Forelimb muscle (tissue), 1 donor: ENCODE data around the gene CORO1C. TPM values are rescaled to one million over a fixed set of nuclear protein-coding genes. Genes with fewer than 3 reads are reported as not detected.
"Not testable (repeated sequence)": the region's sequence is repeated elsewhere in the genome, so short reads cannot be mapped to it uniquely, and the experiment has no call there.

ENCODE experiments used
- DNase-seq: peaks from one replicate; pipeline ENCODE4 v3.0.0-alpha.2; 2013; ENCODE audit warnings: low read depth
- polyA plus RNA-seq: library from polyadenylated mRNA; unstranded; fragments of 120-200 nt; gene quantifications from one replicate; pipeline ENCODE4 v1.2.1, GENCODE V29; 2013; ENCODE audit not compliant: insufficient read length

Gene CORO1C
- 71.6 TPM for polyA plus RNA-seq

DNA sequence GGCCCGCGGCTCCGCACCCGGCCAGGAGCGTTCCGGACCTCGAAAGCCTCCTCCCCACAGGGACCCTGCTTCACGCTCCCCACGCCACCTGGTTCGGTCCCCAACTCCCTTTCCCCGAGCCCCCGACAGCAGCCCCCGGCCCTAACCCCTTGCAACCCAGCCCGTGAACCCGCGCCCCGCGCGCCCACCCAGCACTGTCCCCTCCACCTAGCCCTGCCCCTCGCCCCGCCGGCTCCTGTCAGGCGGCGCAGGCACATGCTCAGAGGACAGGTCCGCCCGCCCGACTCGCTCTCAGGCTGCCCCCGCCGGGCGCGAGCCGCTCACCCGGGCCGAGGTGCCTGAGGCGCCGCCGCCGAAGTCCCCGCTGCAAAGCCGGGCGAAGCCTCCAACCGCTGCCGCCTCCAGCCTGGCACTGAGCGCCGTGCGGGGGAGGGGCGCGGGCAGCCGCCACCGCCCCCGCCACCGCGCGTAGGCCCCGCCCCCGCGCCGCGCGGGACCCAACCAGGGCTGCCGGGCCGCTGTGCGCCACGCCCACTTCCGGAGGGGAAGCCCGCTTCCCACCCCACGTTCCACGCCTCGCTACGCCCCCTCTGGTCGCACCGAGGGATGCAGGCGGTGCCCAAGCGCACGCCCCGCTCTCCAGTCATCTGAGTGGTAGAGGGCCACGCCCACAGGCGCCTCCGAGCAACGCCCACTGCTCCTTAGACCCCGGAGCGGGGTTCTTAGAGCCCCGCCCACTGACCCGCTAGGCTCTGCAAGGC, at the start of gene CORO1C:
TSS of gene CORO1C (minus strand) at position 414 of the 761 bp plus-strand sequence. CDS start 30,200 bp downstream, outside the sequence.
- no peak for DNase-seq

DNA sequence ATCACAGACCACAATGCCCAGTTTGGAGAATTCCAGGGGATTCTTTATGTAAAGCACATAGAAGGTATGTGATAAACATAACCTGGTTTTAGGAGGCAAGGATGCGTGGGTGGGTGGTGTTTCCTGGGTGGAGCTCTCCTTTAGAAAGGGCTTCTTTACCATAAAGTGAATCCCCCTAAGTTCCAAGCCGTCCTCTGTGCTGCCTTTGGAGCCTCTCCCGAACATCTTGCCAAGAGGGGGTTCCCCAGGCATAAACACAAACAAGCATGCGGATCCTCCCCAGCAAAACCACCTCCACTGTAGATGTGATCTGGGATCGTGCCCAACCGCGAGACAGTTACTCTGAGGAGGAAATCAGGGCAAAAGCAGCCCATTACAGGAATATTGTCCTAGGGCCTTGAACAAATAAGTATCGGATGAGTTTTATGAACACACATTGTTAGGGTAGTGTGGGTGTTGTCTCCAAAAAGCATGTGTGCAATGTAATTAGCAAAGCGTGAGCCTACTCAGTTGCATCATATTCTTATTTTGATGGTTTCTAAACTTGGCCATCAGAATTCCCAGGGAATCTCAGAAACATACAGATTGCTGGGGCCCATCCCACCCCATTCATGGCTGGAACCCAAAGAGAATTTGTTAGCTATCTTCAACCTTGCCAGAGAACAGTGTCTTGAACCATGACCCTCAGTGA, 48.8 kb upstream of the CORO1C start:
- no peak for DNase-seq

DNA sequence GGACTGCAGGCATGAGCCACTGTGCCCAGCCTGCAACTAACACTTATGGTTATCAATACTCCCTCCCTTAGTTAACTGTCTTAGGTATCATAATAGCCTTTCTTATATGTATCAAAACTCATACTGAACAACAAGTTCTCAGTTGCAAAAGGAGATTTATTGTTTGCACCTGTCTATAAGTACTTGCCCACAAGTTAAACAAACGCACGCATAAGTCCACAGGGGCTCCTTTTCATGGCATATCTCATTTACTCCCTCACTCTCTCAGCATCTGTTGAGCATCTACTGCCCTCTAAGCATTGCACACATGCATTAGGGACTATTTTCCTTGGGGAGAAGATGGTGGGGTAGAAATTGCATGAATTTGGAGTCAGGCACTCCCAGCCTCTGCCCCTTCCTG, 46.7 kb upstream of the CORO1C start:
- no peak for DNase-seq

DNA sequence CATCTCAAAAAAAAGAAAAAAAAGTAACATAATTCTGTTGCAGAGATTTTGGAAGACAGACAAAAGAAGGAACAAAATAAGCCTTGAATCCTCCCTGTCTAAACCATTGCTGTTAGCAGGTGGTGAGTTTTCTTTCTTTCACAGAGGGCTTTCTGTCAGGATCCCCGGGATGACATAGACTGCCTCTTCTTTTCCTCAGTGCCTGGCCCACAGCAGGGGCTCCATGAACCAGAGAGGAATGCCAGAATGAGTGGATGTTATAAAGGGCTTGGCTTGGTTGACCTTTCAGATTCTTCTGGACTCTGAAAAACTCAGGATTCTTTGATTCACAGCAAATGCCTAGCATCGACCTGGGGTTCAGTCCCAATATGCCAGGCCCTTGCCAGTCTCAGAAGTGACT, 45.8 kb upstream of the CORO1C start:
- no peak for DNase-seq

DNA sequence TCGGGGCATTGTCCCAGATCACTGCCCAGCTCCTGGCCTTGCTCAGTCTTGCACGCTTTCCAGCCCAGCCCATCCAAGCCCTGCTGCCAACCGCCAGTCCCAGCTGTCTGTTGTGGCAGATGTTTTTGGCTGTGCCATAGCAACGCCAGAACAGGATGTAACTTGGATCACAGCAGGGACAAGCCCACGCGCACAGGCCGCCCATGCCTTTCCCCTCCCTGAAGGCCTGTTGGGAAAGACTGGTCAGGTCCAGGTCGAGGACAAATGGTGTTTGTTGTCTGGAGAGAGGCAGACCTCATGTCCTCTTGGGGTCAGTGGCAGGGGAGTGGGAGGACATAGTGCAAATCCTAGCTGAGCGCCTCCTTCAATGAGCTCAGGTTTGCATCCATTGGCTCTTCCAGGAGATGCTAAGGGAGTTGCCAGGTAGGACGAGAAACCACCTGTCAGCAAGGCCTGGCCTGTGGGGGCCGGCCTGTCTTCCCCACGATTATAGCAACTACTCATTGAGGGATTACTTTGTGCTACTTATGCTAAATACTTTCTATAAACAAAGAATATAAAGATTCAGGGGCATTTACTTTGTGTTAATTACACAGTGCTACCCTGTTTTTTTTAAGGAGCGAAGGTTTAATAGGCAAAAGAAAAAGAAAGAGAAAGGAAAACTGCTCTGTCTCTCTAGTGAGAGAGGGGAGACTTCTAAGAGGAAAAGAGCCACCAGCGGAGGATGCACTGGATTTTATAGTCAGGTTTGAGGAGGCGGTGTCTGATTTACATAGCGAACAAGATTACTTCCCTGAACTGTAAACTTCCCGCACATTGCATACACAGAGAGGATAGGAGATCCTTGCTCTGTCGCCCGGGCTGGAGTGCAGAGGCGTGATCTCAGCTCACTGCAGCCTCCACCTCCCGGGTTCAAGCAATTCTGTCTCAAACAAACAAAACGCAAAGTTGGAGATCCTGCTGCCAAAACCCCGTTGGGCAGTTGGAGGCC, 42.8 kb upstream of the CORO1C start:
- no peak for DNase-seq

DNA sequence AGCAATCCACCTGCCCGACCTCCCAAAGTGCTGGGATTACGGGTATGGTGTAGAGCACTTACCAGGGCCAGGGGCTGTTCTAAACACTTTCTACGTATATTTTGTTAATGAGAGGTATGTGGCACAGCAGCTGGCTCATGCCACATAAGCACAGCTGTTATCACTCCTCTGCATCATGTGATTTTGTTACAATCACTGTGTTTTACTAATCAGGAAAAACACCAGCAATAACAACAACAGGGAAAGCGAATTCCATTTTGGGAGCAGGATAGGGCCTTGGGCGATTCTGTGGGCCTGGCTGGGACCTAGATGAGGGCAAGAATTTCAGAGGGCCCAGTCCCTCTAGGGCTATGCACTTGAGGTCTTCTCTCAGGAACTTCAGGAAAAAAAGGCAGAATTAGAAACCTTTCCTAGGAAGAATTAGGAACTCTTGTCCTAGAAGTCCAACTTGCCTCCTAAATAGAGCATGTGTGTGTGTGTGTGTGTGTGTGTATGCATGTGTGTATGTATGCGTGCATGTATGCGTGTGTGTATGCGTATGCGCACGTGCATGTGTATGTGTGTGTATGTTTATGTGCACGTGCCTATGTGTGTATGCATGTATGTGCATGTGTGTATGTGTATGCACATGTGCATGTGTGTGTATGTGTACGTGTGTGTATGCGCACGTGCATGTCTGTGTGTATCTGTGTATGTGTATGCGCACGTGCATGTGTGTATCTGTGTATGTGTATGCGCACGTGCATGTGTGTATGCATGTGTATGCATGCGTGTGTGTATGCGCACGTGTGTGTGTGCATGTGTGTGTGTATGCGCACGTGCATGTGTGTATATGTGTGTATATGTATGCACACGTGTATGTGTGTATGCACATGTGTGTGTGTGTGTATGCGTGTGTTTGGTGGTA, 41.8 kb upstream of the CORO1C start:
- no peak for DNase-seq

DNA sequence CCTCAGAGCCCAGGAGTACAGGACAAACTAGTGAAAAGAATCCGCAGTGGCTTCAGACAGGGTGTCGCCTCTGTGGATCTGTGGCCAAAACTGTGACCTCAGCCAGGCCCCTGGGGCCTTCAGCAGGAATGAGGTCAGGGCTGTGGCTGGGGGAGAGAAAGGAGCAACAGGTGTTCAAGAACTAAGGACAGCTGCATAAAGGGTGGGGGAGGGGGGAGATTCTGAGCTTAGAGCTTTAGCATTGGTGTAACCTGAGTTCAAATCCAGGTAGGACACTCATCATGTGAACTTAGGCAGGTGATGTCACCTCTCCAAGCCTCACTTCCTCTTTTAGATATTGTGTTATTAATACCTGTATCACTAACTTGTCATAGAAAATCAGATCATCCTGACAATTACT, 40.9 kb upstream of the CORO1C start:
- no peak for DNase-seq

DNA sequence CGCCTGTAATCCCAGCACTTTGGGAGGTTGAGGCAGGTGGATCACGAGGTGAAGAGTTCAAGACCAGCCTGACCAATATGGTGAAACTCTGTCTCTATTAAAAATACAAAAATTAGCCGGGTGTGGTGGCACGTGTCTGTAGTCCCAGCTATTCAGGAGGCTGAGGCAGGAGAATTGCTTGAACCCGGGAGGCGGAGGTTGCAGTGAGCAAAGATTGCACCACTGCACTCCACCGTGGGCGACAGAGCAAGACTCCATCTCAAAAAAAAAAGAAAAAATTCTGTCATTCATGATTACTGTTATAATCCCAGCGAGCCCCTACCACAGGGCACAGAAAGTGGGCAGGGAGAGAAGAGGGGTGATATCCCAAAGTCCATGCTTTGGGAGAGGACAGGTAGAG, 40.5 kb upstream of the CORO1C start:
- DNase-seq: not testable (repeated sequence)

DNA sequence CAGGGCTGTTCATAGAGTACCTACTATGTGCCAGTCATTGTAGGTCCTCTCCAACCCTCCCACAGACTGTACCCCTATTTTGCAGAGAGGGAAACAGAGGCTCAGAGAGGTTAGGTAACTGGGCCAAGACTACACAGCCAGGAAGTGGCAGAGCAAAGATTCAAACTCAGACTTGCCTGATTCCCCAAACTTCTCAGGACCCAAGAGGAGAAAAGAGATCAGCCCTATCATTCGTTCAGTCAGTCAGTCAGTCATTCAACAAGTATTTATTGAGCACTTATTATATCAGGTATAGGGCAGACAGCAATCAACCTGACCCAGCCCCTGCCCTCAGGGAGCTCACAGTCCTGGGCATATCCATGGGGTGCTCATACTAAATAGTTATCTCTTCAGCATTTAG, 39.6 kb upstream of the CORO1C start:
- DNase-seq: no peak

DNA sequence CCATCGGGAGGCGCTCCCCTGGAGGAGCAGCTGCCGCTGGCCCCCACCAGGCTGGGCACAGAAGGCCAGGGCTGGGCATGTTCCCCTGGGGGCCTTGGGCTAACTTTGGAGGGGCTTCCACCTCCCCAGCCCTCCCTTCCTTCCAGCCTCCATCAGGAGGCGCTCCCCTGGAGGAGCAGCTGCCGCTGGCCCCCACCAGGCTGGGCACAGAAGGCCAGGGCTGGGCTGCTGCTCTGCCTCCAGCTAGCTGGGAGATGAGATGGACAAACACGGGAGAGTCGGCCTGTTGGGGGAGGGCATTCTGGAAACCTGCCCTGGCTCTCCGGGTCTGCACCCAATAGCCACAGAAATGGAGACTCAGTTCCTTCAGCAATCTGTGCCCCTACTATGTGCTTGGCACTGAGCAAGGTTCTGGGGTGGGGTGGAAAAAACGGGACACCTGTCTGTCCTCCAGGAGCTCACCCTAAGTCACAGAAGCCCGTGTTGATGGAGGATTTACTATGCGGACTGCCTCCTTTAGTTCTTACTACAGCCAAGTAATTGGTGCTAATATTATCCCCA, 39.0 kb upstream of the CORO1C start:
- no peak for DNase-seq

DNA sequence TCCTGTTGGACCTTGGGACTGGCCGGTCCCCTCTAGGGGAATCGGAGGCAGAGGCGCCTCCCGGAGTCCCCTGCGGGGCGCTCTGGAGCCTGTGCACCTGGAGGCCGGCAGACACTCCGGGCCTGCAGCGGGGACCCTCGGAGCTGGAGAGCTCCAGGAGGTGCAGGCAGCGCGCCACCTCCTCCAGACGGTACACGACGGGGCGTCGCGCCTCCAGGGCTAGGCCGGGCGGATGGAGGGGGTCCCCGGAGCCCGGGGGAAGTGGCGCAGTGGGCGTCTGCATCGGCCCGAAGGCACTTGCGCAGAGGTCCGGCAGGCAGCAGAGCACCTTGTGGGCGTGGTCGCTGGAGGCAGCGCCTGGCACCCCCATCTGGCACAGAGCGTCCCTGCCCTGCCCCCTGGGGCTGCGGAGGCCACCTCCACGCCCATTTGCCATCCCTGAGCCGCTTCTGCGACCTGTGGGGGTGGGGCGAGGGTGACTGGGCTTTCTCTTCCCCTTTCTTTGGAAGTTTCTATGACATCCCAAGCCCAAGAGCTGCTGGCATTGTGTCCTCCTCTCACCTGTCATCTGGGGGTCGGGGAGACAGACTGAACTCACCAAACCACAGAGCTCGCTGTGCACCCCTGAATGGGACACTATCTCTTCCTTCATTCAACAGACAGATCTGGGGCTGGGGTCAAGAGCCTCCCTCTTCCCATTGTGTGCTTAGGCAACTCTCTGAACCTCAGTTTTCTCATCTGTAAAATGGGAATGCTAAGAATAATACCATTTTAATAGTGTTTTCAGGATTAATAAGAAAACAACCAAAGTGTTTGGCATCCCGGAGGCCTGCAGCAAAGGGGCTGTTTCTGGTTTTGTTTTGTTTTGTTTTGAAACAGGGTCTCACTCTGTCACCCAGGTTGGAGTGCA, 37.5 kb upstream of the CORO1C start:
- DNase-seq: no peak

DNA sequence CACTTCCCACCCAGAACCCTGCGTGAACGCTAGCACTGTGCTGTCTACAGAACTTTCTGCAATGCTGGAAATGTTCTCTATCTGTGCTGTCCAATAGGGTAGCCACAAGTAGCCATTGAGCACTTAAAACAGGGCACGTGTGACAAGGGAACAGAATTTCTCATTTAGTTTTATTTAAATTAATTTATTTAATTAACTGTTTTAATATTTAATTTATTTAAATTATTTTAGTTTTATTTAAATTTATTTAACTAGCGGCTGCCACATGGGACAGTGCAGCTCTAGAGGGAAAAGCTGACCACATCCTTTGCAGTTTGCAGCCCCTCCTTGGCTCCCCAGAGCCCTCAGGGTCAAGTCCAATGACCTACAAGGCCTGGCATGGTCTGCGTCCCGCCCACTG, 35.0 kb upstream of the CORO1C start:
- DNase-seq: no peak

DNA sequence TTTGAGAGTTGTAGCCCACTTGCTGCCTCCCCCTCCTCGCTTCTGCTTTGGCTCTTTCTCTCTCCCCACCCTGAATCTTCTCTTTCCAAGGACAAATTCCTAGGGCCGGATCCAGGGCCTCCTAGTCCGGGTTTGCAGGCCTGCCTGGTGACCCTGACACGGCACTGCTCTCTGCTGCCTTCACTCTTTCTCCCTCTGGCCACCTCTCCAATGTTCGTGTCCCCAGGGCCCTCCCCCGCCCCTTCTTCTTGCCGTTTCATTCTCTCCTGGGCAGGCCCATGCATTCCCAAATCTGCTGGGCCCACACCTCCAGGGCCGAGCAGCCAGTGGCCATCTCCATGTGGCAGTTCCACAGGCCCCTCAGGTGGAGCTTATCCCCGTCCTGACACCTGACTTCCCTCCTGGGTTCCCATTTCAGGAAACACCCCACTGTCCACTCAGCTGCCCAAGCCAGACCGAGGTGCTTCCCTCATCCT, 34.0 kb upstream of the CORO1C start:
- DNase-seq: no peak

DNA sequence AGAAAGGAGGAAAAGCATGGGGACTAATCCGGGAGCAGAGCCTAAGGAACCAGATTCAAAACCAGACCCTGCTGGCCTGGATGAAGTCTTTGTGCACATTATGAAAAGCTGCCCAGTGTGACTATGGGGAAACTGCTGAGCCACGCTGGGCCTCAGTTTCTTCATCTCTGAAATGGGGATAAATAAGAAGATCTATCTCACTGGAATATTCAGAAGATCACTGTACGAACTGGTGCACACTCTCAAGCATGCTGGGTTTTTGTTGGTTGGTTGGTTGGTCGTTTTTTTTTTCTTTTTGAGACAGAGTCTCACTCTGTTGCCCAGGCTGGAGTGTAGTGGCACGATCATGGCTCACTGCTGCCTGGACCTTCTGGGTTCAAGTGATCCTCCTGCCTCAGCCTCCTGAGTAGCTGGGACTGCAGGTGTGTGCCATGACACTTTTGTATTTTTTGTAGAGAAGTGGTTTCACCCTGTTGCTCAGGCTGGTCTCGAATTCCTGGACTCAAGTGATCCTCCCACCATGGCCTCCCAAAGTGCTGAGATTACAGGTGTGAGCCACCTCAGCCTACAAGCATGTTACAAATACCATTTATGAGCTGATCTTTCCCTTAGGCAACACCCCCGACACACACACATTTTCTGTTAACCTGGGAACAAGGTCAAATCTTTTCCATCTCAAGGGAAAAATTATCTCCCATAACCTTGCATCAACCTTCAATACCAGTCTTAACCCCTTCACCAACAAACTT, 33.4 kb upstream of the CORO1C start:
- no peak for DNase-seq

DNA sequence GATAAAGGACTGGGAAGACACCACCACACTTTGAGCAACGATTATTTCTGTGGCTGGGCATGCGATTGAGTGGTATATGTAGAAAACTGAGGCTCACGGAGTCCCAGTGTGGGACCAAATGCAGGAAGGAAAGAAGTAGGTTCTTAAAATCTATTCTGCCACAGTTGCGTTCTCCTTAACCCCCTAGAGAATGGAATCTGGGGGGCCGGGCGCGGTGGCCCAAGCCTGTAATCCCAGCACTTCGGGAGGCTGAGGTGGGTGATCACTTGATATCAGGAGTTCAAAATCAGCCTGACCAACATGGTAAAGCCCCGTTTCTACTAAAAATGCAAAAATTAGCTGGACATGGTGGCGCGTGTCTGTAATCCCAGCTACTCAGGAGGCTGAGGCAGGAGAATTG, 29.9 kb upstream of the CORO1C start:
- DNase-seq: no peak

DNA sequence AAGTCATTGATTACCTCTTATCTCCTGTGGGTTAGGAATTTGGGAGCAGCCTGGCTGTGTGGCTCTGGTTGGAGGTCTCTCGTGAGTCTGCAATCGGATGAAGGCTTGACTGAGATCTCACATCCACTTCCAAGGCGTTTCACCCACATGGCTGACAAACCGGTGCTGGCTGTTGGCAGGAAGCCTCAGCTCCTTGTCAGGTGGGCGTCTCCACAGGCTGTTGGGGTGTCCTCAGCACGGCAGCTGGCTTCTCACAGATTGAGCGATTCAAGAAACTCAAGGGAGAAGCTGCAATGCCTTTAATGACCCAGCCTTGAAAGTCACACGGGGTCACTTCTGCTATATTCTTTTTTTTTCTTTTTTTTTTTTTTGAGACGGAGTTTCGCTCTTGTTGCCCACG, 28.6 kb upstream of the CORO1C start:
- DNase-seq: no peak

DNA sequence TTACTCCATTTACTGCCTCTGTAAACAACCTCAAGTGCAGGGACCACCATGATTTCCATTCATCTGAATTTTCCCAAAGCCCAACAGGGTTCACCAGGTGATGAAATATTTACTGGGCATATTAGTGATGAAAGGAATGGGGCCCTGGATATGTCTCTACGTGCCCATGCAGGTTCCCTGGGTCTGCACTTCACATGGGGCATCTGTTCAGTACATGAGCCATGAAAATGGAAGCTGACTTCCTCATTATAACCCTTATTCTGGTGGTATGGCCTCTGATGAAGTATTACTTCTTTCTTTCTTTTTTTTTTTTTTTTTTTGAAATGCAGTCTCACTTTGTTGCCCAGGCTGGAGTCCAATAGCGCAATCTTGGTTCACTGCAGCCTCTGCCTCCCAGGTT, 26.5 kb upstream of the CORO1C start:
- no peak for DNase-seq

DNA sequence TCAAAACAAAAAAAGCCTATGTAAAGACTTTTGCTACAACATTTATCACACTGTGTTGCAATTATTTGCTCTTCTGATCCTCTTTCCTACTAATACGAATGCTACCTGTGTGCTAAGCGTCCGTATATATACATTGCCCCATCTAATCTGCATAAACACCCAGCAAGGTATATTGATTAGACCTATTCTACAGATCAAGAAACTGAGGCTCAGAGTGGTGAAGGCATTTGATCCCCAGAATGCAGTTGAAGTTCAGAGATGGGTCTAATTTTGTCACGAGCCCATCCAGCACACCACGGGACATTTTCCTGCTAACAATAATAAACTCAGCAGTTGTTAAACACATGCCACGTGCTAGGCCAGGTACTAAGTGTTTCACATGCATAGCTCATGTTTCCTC, 25.1 kb upstream of the CORO1C start:
- no peak for DNase-seq

DNA sequence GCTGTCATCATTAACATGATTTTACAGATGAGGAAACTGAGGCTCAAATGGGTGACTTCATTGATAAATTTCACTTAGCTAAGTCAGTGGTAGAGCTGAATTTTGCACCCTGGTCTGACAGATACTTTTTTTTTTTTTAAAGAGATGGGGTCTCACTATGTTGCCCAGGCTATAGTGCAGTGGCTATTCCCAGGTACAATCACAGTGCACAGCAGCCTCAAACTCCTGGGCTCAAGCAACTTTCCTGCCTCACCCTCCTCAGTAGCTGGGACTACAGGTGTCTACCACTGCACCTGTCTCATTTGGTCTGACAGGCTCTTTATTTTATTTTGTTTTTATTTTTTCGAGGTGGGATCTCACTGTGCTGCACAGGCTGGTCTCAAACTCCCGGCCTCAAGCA, 24.2 kb upstream of the CORO1C start:
- no peak for DNase-seq
